BJ (cell line): Measurements from ENCODE around the gene FHIP2A. TPM values are rescaled to one million over a fixed set of nuclear protein-coding genes. Genes with fewer than 3 reads are reported as not detected.

Experiments used
- CTCF ChIA-PET: fragments of 350-600 bp; formaldehyde crosslinking; extraction: SDS; loops from one replicate; lab custom pipeline; 2021; ENCODE audit warnings: antibody characterized with exemption, inconsistent platforms; lab: Yijun Ruan, JAX
- POLR2A ChIA-PET: fragments of 300-600 bp; sonication (Branson Sonifier 250); formaldehyde crosslinking; extraction: SDS; loops from one replicate; lab custom pipeline; 2021; ENCODE audit warnings: antibody characterized with exemption; lab: Charles Lee
- DNase-seq: peaks from one replicate; pipeline ENCODE4 v3.0.0-alpha.2; 2011; ENCODE audit warnings: low read depth
- H3K27me3 ChIP-seq: 2 replicates; pipeline ENCODE4 v1.6.0; 2011; ENCODE audit warnings: low read length; ENCODE audit not compliant: control insufficient read depth, insufficient read depth
- H3K36me3 ChIP-seq: 2 replicates; pipeline ENCODE4 v1.5.1; 2011; ENCODE audit warnings: low read length; ENCODE audit not compliant: control insufficient read depth, insufficient read depth
- H3K4me3 ChIP-seq: 2 replicates; pipeline ENCODE4 v1.5.1; 2011; ENCODE audit warnings: low read depth, mild to moderate bottlenecking, control low read depth, low read length
- CTCF ChIP-seq: IDR thresholded peaks from 2 replicates; pipeline ENCODE4 v1.5.1; 2011; ENCODE audit warnings: low read depth, mild to moderate bottlenecking, control low read depth, inconsistent platforms, low read length, moderate library complexity; ENCODE audit not compliant: insufficient read depth
- polyA plus RNA-seq: library from polyadenylated mRNA; depleted of rRNA; stranded (reverse); fragments of >200 nt; gene quantifications from 2 replicates; pipeline ENCODE4 v1.2.3, GENCODE V29; 2011; rRNA removed

The FHIP2A gene
- polyA plus RNA-seq, 1 experiment: 13.4 TPM

DNA sequence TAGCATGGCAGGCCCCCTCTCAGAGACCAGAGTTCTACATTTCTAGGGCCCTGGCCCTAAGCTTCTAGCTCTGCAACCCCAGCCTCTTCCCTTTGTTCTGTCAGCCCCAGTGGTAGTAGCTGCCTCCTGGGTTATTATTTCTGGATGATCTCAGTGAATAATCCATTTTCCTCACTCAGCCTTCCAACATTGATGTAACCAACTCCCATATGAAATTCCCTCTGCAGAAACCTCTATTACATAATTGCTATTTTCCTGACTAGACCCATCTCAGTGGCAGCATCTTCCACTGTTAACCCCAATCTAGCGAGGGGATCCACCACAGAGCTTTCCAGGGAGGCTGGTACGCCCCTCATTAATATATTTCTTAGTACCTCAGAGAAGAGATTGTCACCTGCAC lies 49.8 kb downstream of the FHIP2A start:
- ChIA-PET CTCF (interaction anchor here (1.7 to 6.7 kb wide), 2 partner anchors 7 to 568 kb away, joined by 5 to 54 read pairs; no protein-coding TSS in a partner anchor), POLR2A (no interaction called here)
- Histone ChIP-seq H3K36me3 (no peaks in the 10 kb centered on the region), H3K27me3 (no peaks in the 10 kb centered on the region), H3K4me3 (no peak overlapping the region)
- DNase-seq: no peak
- no peak for TF ChIP-seq CTCF

Other genes starting within 250 kb of the FHIP2A start
- 13.3 and 14.4 TPM in 2 replicates for gene ABLIM1, start 163.5 kb upstream of the FHIP2A start, polyA plus RNA-seq
- gene TRUB1, start 116.4 kb downstream of the FHIP2A start, polyA plus RNA-seq: 10.2 and 14.5 TPM in 2 replicates